Measurements from ENCODE around the gene MAP7D1.

DNA sequence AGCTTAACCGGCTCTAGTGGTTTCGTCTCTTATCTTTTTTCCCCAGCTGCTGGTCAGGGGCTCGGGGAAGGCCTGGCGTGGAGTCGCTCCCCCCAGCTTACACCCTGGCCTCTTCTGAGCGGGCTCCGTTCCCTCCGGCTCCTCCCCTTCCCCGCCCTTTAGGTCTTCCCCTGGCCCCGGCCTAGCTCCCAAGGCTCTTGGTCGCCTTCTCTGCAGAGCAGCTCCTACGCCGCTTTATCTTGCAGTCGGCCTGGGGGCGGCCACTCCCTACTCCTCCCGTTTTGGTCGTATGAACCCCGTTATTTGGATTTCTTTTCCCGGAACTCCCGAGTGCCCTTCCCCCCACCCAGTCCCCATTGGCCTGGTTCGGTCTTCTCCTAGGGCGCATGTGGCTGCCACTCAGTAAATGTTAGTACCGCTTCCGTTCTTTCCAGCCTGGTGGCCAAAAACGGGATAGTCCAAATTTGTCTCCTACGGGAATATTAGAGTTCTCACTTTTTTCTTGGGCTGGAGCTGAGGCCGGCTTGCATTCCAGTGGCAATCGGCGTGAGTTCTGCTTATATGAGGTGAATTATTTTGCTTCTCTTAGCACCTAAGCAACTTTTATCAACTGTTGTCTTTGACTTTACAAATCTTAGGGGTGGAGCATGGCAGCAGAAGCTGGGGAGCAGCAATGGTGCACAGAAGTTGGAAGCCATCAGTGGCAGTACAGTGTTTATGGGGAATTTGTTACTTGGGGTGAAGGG, 68.8 kb downstream of the MAP7D1 start:
- TF ChIP-seq EZH2 (IDR thresholded peaks at IDR 0.05; ENCODE audit: borderline replicate concordance, low read depth, low read length, poor library complexity, severe bottlenecking), result no peak
- TF ChIP-seq, protein P1, sequence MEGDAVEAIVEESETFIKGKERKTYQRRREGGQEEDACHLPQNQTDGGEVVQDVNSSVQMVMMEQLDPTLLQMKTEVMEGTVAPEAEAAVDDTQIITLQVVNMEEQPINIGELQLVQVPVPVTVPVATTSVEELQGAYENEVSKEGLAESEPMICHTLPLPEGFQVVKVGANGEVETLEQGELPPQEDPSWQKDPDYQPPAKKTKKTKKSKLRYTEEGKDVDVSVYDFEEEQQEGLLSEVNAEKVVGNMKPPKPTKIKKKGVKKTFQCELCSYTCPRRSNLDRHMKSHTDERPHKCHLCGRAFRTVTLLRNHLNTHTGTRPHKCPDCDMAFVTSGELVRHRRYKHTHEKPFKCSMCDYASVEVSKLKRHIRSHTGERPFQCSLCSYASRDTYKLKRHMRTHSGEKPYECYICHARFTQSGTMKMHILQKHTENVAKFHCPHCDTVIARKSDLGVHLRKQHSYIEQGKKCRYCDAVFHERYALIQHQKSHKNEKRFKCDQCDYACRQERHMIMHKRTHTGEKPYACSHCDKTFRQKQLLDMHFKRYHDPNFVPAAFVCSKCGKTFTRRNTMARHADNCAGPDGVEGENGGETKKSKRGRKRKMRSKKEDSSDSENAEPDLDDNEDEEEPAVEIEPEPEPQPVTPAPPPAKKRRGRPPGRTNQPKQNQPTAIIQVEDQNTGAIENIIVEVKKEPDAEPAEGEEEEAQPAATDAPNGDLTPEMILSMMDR (conservative IDR thresholded peaks at IDR 0.05; ENCODE audit: low read depth, low read length), result peak; percentile 26; the same call in 1 of the 2 replicates

Measured in A673 (cell line).